GM21360 (cell line): Measurements from ENCODE around the gene CBX4.
"Not testable (repeated sequence)": the region's sequence is repeated elsewhere in the genome, so short reads cannot be mapped to it uniquely, and the experiment has no call there.

Experiments
- ATAC-seq: cut with Tn5 transposase; IDR thresholded peaks from one replicate; pipeline ENCODE4 v1.9.1; 2021; ENCODE audit warnings: mild to moderate bottlenecking, moderate library complexity; ENCODE audit not compliant: unreplicated experiment

Gene CBX4

DNA sequence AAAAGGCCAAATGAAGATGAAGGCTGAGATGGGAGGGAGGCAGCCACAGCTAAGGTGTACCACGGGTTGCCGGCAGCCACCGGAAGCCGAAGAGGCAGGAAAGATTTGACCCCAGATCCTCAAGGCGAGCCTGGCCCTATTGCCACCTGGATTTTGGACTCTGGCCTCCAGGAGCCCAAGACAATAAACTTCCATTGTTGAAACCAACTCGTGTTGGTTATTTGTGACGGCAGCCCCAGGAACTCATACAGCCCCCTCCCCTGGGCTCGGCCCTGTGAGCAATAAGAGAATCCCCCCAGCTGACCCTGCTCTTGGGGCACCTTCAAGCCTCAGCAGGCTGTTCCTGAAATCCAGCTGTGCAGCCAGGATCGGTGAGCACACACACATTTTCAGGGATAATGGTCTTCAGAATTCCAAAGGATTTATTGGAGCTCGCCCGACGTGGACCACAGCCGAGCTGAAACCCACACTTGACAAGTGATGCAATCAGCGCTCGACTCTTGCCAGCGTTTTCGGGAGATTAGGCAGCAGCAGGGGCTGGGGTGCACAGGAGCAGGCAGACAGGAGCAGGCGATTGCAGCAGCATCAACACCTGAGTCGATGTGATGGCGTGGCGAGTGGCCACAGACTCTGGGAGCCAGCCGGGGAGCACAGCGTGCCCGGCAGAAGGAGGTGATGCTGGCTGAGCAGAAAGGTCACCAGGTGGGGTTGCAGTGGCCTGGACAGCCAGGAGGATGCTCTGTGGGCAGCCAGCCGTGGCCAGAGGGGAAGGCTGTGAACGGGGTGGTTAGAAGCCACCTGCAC lies 22.4 kb upstream of the CBX4 start:
- ATAC-seq = no peak

DNA sequence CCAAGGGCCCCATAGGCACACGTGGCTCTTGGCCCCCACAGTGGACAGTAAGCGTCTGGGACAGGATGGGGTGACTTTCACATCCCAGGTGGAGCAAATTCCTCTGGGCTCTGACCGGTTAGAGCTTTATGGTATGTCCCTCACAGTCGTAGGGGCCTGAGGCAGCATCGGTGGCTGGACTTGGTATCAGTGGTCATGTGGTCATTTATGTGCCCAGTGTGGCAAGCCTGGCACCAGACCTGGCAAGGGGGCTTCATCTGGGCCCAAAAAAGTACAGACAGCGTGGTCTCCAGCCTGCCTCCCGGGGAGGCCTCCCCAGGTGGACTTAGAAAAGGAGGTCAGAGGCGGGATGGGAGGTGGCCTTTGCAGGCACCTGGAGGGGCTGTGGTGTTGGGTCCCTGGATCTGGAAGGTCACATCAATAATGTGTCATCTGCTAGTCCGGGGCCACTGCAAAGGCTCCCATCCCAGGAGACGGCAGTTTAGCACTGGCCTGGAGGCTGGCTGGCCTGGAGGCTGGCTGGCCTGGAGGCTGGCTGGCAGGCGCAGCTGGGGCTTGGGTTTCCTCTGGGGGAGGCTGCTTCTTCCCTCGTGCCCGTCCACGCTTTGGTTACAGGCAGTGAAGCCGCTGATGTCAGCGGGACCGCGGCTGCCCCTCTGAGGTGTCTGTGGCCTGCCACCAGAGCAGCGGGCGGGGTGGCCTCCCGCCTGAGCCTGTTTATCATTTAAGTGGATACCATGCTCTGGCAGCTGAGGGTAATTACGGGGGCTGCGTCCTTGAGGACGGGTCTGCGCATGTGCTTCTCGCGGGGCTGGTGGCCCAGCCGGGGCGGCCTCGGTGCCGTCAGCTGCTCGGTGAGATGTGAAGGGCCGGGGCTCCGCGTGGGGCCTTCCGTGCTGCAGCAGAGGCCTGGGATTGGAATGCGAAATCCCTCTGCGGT lies 20.7 kb upstream of the CBX4 start:
- ATAC-seq = no peak

DNA sequence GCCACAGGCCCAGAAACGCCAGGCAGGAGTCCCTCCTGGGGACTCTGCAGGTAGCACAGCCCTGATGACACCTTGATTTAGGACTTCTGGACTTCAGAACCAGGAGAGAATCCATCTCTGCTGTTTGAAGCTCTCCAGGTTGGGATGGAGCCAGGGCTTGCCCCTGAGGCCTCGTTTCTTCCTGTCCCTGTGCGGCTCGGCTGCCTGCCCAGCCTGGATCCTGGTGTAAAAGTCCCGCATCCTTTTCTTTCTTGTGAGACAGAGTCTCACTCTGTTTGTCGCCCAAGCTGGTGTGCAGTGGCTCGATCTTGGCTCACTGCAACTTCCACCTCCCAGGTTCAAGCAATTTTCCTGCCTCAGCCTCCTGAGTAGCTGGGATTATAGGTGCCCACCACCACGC lies 17.9 kb upstream of the CBX4 start:
- no peak for ATAC-seq

DNA sequence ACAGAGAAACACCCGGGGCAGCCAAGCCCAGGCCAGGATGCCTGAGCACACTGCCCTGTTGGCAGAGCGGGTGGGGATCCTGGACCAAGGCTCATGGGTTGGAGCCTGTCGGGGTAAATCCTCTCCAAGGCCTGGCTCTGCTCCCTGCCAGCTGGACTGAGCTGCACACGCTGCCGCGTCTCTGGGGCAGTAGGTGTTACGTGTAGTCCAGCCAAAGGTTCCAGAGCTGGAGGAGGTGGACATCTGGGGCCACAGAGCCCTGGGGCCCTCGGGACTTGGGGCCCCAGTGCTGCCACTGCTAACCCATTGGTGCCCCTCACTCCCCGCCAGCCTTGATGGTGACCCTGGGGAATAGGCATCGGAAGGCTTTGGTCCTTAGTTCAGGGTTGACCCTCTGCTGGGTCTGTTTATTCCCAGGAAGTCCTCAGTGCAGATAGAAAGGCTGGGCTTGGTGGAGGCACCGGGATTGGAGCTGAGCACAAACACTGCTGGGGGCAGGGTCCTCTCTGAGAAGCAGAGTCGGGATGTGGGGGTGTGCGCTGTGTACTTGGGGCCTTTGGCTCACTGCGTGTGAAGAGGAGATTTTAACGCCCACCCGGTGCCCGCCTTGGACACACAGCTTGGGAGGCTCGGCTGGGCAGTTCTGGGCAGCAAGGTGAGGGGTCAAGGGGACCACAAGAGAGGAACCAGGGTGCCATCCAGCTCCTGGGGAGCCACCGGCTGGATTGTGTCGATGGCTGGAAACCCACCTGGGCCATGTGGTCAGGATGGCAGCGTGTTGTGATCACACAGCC lies 16.3 kb upstream of the CBX4 start:
- ATAC-seq = no peak

DNA sequence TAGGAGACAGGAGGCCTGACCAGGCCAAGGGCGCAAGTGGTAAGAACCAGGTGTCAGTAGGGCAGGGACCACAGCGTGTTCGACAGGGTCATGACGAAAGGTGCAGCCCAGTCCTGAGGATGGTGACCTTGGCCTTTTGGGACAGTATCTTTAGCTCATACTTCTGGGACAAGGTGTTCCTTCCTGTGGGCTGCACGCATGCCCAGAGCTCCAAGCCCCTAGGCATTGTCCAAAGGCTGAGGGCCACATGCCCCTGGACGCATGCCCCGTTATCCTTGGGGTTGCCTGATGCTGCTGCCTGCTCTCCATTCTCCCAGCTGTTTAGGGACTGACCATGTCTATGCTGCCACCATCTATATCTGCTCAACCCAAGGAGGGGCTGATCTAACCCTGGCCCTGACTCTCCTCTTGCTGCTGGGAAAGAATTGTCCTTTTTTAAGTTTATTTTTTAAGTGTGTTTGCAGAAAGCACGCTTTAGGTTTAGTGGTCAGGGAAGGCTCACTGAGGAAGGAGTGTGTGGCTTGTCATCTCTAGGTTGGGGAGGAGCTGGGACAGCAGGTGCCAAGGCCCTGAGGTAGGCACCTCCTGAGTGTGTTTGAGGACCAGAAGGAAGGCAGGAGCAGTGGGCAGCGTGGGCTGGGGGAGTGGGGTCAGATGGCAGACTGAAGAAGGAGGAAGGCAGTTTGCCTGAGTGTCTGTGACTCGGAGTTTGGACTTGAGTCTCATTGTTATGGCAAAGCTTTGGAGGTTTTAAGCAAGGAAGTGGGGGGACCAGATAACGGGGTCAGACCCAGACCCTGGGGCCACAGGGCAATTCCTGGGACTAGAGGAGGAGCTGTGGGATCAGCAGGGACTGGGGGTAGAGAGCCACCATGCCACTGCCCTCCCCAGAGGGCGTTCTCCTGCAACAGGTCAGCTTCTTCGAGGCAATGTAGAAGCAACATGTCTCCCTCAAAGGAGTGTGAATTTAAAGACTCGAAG lies 15.1 kb upstream of the CBX4 start:
- no peak for ATAC-seq

DNA sequence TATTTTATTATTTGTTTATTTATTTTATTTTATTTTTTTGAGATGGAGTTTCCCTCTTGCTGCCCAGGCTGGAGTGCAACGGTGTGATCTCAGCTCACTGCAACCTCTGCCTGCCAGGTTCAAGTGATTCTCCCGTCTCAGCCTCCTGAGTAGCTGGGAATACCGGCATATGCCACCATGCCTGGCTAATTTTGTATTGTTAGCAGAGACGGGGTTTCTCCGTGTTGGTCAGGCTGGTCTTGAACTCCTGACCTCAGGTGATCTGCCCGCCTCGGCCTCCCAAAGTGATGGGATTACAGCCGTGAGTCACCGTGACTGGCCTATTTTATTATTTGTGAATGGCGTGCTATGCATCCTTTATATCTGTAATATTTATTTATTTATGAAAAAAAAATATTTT lies 13.9 kb upstream of the CBX4 start:
- not testable (repeated sequence) for ATAC-seq

DNA sequence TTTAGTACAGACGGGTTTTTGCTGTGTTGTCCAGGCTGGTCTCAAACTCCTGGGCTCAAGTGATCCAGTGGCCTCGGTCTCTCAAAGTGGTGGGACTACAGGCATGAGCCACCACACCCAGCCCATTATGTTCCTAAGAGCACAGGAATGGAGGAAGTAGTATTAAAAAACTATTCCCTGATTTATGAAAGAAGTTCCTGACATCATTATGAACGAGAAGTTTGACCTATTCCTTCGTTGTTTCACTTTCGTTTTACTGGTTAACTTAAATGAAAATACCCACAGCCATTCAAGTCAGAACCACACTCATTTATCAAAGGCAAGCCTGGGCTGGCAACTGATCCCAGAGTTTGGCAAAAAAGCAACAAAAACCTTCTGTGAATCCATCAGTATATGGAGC lies 13.5 kb upstream of the CBX4 start:
- no peak for ATAC-seq

DNA sequence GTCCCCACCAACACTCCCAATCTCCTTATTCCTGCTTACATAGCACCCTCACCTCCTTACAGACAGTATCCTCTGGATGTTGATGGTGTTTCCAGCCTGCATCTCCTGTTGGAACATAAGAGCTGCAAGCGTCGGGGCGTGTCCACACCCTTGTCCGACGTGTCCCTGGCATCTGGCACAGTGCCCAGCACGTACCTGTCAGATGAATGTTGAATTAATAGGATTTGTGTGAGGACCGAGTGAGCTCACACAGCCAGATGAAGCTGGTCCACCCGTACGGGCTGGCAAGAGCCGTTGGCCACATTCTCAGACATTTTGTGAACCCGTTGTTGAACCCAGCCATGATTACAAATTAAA lies 12.2 kb upstream of the CBX4 start:
- ATAC-seq = no peak

DNA sequence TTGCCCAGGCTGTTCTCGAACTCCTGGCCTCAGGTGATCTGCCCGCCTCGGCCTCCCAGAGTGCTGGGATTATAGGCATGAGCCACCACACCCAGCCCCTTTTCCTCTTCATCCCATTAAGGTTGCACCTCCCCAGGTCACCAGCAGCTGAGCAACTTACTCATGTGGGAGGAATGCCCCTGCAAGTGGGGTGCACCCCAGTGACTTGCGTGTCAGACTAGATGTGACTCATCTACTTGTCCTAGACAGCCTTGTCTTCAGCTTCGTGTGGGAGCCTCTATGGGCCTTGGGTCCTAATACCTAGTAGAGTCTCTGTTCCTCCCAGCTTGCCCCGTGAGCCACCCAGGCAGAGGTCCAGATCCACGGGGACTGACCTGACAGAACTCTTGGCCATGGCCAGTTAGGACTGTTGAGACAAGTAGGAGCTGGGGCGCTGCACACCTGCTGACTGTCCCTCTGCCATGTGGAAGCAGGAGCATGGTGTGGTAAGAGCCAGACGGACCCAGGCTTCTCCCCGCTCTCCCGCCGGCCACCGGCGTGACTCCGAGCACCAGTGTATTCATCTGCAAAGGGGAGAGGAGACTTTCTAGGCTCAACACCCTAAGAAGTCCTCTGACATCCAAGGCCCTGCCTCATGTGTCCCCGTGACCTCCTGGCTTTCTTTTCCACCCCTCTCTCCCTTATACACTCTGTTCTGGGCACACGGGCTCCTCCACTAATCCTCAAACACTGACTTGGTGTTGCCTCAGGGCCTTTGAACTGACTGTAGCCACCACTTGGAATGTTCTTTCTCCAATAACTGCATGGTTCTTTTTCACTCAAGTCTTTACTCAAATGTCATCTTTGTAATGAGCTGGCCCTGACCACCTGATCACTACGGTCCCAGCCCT lies 11.6 kb upstream of the CBX4 start:
- no peak for ATAC-seq

DNA sequence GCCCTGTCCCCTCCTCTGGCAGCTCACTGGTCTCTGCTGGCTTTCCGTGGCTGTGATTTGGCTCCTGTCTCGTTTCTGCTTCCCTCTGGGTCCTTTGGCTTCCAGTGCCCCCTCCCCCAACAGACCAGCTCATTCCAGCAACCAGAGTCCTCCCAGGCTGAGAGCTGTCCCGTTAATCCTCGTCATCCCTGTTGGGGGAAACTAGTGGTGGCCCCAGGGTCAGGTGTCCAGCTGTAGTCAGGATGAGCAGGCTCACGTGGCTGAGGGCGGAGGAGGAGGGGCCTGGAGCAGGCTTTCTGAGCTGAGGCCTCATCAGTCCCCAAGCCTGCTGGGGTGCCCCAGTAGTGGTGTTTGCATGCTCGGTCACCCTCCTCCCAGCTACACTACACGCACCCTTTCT lies 10.7 kb upstream of the CBX4 start:
- ATAC-seq = no peak

DNA sequence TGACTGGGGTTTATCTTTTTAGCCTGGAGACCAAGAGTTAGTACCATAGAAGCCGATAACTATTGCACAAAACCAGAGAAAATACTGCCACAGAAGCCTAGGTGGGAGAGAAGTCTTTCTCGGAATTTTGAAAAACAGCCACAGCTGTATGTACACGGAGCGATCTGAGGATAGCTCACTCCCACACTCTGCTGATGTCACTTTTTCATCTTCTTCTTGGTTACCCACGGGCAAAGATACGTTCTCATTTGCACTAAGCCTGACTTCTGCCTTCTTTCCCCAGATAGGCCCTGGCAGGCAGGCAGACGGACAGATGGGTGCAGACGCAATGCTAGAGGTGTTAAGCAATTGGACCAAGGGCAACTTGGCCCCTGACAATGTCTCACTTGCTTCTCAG lies 9.1 kb upstream of the CBX4 start:
- ATAC-seq = no peak

DNA sequence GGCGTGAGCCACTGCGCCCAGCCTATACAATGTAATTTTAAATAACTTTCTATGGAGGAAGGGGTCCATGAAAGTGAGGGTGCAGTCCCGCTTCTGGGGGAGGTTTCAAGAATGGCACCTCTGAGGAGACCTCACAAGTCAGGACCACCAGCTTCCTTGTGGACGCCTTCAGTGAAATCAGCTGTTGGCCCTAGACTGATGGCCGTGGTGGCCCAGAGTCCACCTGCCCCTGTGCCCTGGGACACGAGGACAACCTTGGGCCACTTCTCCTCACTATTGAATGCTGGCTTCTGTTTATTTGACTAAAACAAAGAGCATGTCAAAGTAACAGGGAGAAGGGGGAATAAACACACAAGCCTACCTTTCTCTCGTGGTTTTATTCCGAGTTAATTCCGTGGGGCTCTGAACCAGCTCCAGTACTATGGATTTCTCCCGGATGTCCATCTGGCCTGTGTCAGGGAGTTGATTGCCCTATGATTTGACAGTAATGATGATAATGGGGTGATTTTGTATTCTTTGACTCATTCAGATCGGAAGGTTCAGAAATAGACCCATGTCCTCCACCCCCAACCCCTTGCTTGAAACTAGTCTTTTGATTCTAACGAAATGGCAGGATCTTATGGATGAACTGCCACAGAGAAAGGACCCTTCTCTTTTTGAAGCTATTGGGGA lies 8.6 kb upstream of the CBX4 start:
- ATAC-seq = no peak

DNA sequence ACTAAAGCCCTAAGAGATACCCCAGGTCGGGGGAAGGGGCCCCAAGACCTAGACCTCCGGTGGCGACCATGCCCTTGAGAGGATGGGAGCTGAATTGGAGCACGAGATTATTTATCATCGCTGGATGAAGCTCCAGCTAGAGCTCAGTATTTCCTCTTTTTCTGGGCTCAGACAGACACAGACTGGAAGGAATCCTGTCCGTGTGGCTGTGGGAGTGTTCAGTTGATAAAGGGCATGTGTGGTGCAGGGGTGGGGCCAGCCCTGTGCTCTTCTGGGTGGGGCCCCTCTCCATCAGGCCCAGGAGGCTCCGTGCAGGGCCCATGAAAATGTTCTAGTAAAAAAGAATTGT lies 6.3 kb upstream of the CBX4 start:
- ATAC-seq = no peak

DNA sequence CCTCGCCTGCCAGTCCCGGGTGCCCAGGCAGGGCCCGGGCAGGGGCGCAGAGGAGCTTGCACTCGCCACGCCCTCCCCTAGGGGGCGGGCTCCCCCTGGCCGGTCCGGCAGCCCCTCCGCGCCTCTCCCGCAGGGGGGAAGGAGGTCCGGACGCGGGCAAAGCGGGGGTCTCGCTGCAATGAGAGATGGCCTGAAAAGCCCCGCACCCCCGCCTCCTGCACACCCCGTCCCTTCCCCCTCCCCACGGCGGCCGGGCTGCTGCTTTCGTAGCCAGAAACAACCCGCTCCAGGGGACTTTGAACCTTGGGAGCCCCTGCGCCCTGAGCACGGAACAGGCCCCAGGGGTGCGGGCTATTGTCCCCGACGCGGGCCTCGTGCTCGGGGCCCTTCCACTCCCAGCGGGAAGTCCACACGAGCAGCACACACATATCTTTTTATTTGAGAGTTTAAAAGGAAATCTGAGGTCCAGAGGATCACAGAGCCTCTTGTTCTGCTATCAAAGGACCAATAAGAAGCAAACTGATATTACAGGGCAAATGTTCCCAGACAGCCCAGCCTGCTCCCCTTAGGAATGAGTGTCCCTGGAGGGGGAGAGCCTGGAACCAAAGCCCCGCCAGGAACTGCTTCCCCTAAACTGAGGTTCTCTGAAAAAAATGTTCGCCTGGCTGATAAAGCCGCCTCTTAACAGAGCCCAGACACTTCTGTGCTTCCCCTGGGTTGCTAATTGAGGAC lies 5.8 kb upstream of the CBX4 start:
- no peak for ATAC-seq

DNA sequence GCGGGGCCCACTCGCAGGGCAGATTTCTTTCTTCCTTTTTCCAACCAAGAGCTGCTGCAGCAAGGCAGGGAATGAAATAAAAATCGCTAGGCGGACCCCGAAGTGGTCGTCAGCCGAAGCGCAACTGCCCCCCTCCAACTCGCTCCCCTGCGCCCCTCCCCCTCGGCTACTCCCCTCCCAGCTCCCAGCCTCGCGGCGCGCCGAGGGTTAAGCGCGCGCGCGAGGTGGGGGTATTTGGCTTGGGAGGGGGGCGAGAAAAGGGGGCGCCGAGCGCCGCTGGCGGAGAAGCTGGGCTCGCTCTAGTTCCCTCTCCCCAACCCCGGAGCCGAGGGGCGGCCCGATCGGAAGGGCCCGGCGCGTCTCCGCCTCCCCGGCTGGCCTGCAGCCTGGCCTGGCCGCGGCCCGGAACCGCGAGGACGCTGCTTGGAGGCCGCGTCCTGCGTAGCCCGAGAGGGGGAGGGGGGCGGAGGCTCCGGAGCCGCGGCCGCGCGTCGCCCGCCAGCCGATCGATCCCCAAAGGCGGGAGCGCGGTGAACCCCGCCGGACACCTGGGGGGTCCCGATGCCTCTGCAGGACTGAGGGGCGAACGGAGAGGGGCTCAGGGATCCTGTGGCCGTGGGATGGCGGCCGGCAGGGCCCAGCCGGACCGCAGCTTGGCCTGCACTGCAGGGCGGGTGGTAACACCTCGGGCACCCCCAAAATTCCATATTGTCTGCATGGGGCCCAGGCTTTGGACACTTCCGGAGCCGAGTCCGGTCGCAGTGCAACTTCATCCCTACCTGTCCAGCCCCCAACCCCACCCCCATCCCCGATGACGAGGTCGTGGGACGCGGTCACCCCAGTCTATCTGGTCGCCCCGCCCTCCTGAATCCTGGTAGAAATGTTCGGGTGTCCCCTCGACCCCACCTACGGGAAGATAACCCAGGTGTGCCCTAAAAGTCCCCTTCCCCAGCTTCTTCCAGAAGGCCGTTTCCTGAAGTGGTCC lies 4.9 kb upstream of the CBX4 start:
- ATAC-seq = no peak

DNA sequence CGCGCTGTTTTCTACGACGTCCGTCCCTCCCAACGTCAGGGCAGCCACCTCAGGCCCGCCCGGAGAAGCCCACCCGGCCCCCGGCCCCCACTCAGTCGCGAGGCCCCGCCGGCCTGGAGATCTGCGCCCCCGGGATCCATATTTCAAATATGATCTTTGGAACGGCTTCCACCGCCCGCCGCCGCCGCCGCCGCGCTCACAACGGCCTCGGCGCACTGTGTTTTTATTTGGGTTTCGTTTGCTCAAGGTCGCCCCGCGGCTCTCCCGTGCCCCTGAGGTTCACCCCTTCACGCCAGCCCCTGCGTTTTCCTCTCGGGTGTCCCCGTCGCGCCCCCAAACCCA lies 4.2 kb upstream of the CBX4 start:
- no peak for ATAC-seq
